Measurements from ENCODE around the gene NR1I2.

GRCh38 chr3:119825820-119826219, 43.9 kb downstream of the NR1I2 start:
- TF ChIP-seq CTCF (IDR thresholded peaks at IDR 0.05) (no peak), EZH2 (IDR thresholded peaks at IDR 0.05; ENCODE audit: borderline replicate concordance, insufficient read depth, low read depth, low read length, poor library complexity, severe bottlenecking) (no peak)

Measured in B cell (primary cell).